ENCODE measurements around the gene WDPCP.

DNA sequence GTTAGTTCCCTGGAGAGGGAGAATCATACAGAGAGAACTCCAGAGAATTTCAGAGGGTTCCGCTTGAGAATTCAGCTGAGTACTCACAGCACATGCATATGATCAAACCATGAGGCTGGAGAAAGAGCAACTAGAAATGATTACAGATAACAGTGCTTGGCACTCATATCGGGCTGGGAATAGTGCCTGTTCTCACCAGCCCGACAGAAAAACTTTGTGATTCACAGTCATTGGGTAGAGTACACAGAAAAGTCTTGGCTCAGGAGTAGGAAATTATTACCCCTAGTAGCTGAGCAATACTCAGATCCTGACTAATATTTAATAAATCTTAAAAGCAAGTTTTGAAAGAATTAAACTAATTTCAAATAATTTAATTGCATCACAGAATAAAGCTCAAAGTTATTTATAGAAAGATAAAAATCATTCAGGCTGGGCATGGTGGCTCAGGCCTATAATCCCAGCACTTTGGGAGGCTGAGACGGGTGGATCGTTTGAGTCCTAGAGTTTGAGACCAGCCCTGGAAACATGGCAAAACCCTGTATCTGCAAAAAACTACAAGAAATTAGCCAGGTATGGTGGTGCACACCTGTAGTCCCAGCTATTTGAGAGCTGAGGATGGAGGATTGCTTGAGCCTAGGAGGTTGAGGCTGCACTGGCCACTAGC, 6.8 kb downstream of the WDPCP start:
- TF ChIP-seq GTF3A (CRISPR knock-in tag; conservative IDR thresholded peaks at IDR 0.05) (no peak), ATF2 (CRISPR knock-in tag; IDR thresholded peaks at IDR 0.05) (no peak), PHB2 (IDR thresholded peaks at IDR 0.05; ENCODE audit: partially characterized antibody) (no peak), NFE2L2 (IDR thresholded peaks at IDR 0.05; ENCODE audit: low read length) (no peak), EP300 (IDR thresholded peaks at IDR 0.05; ENCODE audit: low read depth in 2 of 2, low read length in 2 of 2) (no peak), EP300 (CRISPR knock-in tag; IDR thresholded peaks at IDR 0.05; ENCODE audit: borderline replicate concordance) (no peak), KDM4B (CRISPR knock-in tag; IDR thresholded peaks at IDR 0.05) (no peak), ZFX (CRISPR knock-in tag; IDR thresholded peaks at IDR 0.05; ENCODE audit: low read depth) (no peak), CHD2 (IDR thresholded peaks at IDR 0.05; ENCODE audit: low read depth, low read length) (no peak), BHLHE40 (IDR thresholded peaks at IDR 0.05; ENCODE audit: low read length) (no peak), POLR2A (IDR thresholded peaks at IDR 0.05; ENCODE audit: insufficient read depth in 1 of 2, low read depth in 2 of 2, low read length in 2 of 2) (no peak), BCL3 (CRISPR knock-in tag; IDR thresholded peaks at IDR 0.05) (no peak)
- TF ChIP-seq, protein P1, sequence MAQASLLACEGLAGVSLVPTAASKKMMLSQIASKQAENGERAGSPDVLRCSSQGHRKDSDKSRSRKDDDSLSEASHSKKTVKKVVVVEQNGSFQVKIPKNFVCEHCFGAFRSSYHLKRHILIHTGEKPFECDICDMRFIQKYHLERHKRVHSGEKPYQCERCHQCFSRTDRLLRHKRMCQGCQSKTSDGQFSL (CRISPR knock-in tag; IDR thresholded peaks at IDR 0.05) = no peak

Measured in HepG2 (cell line).